Measurements from ENCODE around the gene HES1.
"Not testable (repeated sequence)": the region's sequence is repeated elsewhere in the genome, so short reads cannot be mapped to it uniquely, and the experiment has no call there.

Gene HES1, protein sequence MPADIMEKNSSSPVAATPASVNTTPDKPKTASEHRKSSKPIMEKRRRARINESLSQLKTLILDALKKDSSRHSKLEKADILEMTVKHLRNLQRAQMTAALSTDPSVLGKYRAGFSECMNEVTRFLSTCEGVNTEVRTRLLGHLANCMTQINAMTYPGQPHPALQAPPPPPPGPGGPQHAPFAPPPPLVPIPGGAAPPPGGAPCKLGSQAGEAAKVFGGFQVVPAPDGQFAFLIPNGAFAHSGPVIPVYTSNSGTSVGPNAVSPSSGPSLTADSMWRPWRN

DNA sequence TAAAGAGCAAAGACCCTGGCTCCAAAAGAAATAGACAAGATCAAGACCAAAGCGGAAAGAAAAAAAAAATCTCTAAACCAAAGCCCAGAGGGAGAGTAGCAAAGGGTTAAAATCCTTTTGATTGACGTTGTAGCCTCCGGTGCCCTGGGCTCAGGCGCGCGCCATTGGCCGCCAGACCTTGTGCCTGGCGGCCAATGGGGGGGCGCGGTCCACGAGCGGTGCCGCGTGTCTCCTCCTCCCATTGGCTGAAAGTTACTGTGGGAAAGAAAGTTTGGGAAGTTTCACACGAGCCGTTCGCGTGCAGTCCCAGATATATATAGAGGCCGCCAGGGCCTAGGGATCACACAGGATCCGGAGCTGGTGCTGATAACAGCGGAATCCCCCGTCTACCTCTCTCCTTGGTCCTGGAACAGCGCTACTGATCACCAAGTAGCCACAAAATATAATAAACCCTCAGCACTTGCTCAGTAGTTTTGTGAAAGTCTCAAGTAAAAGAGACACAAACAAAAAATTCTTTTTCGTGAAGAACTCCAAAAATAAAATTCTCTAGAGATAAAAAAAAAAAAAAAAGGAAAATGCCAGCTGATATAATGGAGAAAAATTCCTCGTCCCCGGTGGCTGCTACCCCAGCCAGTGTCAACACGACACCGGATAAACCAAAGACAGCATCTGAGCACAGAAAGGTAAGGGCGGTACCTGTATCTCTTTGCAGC is at the start of gene HES1:
Gene HES1, plus strand, starts transcription at position 343 of the 713 bp plus-strand sequence. Its CDS starts 233 bp downstream, at position 576.
- peak; percentile 65 to 80 for DNase-seq

DNA sequence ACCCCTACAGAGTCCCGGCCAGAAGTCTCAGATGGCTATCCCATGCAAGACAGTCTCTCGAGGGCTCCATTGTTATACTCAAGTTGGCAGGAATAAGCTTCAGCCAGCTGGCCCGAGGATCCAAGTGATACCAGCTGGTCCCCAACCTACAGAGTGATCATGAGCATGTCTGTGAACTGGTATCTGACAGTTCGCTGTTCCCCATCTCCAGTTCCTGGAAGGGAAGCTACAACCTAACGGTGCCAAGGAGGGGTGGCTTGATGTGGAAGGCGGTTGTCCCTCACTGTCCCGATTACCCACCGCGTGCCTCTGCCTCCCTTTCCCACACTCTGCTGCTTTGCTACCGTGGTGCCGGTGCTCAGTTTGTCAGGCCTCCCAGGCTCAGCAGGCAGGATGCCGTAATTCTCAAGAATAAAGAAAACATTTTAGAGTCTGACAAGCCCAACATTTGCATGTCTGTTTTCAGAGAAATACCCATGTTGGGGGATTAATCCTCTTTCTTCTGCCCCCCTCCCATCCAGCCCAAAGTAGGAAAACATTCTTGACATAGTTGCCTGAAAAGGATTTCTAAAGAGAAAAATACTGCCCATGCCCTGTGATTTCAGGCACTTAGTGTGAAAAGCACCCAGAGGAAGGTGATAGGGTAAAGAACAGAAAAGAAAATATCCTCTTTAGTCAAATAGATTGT is 49.4 kb upstream of the HES1 start:
- no peak for DNase-seq

DNA sequence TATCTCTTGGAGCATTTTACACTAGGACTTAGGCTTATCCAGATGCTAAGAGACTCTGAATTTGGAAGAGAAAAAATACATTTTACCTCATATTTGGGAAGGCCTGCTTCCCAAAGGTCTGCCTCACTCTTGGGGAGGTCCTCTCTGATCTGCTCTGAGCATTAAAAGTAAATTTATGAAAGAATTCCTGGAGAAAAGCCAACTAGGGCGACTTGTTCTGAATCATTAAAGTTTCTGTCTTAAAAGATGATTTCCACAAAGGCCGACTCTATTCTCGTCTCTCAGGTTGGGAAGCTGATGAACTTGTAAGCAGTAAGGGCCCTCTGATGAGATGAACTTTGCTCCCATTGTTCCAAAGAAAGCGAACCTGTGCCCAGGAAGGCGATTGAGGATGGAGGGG is 48.7 kb upstream of the HES1 start:
- no peak for DNase-seq

DNA sequence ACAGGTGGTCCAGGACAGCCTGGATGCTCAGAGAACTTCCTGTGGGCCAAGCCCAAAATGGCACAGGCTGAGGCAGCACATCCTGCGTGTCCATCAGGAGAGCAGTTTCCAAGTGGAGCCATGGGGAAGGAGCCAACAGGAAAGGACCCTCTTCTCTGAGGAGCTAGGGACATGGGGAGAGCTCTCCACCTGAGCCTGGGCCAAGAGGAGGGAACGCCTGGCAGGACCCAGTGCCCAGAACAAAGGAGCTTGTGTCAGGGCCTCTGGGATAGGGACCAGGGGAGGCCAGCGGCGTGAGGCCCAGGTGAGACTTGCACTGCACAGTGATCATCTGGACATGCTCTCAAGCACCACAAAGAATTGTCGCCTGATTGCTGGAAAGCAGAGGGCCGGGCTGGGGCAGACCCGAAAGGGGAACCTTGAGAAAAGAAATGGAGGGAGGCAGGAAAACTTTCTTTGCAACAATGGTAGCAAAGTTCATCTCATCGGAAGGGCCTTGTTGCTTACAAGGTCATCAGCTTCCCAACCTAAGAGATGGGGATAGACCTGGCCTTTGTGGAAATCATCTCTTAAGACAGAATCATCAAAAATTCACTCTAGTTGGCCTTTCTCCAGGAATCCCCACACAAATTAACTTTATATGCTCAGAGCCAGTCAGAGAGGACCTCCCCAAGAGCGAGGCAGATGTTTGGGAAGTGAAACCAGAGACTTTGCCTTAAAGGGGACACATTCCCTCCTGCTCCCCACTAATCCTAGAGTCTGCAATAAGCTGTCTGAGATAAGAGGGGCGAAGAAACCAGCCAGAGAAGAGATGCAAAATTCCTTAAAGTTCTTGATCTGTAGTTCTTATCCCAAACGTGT is 47.7 kb upstream of the HES1 start:
- DNase-seq, result no peak

DNA sequence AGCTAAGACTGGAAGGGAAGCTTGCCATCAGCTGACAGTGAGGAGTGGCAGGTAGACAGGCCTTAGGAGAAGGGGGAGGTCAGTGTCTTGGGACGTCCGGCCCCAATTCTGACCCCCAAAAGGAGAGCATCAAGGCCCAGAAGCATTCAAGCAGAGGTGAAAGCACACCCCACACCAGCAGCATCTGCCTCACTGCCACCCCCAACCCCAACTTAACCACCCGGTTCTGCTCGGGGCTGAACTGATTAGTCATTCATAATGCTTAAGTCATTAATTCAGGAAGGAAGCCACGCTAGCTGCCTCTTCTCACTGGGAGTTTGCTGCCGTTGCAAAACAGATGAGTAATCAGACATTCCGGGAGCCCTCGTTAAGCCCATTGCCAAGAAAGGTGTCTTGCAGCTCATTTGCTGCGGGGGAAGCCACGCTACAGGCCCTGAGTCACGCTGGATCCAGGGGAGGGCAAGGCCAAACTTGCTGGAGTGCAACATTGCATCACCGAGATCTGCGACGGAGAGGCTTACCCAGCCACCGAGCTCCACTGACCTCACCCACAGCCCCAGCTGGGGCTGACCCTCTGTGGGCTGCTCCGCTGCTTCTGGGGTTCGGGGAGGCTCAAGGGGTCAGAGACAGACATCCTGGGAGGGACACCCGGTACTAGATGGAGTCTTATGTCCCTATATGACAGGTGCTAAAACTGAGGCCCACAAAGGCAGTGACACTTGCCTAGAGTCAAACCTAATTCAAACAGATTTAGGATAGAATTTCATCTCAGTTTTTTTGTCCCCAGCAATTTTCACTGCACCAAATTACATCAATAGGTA is 46.4 kb upstream of the HES1 start:
- DNase-seq, result peak; percentile 22 to 64

DNA sequence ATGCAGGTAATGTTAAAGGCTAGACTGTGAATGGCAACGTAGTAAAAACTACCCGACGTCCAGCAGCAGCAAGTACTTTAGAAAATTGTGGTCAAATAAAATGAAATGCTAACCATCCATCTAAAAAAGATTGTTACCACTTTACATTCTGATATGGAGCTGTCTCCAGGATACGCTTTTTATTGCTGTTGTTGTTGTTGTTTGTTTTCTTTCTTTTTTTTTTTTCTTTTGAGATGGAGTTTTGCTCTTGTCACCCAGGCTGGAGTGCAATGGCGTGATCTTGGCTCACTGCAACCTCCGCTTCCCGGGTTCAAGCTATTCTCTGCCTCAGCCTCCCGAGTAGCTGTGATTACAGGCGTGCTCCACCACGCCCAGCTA is 45.8 kb upstream of the HES1 start:
- DNase-seq, result not testable (repeated sequence)

DNA sequence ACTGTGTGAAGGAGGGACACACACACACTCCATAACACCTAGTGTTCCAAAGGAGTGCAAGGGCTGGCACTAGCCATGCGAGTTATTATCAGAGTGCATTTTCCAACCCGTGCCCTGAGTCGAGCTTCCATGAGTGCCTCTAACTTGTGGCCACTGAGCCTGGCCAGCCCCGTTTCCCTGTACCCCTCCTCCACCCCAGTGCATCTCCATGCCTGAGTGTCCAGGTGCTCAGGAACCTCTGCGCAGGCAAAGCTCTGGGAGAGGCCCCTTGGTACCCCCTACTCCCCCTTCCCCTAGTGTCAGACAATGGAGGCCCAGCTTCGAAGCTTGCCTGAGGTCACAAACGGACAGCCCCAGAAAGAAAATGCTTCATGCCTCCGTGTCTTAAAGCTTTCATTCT is 45.2 kb upstream of the HES1 start:
- DNase-seq, result no peak

DNA sequence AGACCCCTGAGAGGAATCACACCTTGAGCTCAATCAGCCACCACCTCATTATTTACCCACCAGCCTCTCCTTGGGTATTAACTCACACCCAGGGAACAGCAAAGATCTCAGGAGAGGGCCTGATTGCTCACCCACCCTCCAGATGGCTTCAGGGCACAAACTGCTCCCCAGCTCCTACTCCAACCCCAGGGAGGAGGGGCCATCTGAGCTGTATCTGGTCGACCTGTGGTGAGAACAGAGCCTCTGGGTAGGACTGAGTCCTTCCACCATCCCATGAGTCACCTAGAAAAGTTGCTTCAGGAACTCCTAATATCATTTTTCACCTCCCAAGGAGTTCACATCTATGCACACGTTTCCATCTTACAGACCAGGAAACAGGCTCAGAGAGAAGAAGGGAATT is 44.8 kb upstream of the HES1 start:
- no peak for DNase-seq

DNA sequence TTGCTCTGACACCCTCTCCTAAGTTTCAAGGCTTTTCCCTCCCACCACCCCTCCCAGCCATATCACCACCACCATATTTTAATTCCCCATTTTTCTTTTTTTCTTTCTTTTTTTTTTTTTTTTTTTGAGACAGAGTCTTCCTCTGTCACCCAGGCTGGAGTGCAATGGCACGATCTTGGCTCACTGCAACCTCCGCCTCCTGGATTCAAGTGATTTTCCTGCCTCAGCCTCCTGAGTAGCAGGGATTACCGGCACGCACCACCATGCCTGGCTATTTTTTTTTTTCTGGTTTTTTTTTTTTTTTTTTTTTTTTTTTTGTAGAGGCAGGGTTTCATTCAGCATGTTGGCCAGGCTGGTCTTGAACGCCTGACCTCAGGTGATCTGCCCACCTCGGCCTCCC is 44.1 kb upstream of the HES1 start:
- not testable (repeated sequence) for DNase-seq

DNA sequence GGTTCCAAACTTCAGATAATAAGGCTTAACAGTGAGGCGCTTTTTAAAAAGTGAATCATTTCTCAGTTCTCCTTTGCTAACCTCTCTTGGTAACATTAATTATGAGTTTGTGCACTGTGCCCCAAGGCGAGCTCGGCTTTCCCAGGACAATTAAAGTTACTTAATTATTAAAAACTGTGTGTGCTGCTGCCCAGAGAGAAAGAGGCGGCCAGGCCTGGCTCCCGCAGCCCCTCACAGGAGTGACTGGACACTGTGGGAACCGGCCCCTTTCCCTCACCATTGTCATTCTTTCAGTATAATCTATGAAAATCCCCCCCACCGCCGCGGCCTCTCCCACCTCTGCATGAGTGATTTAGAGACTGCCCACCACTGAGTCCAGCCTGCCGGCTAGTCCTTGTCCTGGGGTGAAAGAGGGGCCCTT is 43.1 kb upstream of the HES1 start:
- DNase-seq, result no peak

DNA sequence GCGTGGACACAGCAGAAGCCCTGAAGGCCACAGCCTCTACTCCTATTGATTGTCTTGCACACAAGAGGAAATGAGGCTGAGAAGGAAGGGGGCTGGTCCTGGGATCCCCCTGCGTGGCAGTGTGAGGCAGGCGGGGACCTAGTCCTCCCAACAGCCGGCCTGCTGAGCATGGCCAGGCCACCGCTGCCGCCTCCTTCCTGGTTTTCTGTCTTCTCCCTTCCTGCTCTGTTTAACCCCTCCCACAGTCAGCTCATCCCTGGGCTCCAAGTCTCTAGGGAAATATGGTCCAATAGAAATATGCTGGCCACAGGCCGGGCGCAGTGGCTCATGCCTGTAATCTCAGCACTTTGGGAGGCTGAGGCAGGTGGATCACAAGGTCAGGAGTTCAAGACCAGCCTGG is 42.1 kb upstream of the HES1 start:
- no peak for DNase-seq

DNA sequence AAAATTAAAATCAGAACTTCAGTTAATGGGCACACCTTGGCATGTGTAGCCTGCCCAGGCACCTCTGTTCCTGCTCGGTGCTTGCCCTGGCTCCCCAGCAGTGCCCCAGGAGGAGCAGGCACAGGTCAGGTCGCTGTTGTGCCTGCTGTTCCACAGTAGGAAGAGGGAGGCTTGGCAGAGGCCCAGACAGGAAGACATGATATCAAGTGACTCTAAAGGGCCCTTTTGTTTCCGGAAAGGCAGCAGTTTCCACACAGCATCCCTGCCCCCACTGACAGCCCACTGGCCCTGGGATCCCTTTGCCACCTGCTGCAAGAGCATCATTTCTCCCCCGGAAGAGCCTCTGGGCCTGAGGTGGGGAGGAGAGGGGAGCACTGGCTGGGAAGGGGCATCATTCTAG is 40.5 kb upstream of the HES1 start:
- peak; percentile 35 to 76 for DNase-seq

DNA sequence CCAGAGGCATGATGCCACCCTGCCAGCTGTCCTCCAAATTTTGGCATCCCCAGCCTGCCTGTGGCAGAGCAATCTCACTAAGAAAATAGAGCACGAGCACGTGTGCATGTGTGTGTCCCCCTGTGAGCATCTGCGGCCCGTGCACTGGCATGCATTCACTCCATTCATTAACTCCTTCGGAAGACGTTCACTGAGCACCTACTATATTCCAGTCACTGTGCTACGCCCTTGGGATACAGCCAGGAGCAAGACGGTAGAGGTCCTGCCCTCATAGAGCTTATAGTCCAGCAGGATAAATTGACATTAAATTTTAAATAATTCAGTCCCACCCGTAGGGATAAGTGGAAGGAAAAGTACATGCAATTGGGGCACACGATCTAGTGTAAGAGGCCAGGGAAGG is 40.0 kb upstream of the HES1 start:
- DNase-seq, result no peak

DNA sequence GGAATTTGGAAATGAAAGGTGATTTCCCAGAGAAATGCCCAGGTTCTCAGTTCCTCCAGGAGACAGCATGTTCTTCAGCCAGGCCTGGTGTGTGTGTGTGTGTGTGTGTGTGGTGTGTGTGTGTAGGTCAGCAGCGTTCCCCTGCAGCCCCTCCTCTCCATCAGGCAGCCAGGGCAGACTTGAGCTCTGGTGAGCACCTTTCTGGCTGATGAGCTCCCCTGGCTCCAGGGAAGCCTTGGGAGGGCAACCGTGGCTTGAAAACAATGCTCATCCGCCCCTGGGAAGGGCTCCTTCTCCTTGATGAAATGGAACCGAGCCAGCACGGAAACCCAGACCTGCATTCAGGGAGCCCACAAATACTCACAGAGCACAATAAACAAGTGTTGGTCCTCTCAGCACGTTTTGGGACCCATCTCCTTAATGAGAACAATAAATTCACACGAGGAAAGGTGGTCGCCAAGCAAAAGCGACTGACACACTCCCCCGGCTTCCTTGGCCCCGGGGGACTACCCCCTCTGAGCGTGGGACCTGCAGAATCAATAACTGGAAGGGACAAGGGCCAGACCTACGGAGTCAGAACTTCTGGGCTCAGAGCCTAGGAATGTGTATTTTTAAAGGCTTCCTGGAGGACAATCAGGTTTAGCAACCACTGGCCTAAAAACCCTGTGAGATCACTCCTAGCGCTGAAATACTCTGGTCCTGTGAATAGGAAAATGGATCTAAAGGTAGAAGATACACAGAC is 38.6 kb upstream of the HES1 start:
- no peak for DNase-seq

DNA sequence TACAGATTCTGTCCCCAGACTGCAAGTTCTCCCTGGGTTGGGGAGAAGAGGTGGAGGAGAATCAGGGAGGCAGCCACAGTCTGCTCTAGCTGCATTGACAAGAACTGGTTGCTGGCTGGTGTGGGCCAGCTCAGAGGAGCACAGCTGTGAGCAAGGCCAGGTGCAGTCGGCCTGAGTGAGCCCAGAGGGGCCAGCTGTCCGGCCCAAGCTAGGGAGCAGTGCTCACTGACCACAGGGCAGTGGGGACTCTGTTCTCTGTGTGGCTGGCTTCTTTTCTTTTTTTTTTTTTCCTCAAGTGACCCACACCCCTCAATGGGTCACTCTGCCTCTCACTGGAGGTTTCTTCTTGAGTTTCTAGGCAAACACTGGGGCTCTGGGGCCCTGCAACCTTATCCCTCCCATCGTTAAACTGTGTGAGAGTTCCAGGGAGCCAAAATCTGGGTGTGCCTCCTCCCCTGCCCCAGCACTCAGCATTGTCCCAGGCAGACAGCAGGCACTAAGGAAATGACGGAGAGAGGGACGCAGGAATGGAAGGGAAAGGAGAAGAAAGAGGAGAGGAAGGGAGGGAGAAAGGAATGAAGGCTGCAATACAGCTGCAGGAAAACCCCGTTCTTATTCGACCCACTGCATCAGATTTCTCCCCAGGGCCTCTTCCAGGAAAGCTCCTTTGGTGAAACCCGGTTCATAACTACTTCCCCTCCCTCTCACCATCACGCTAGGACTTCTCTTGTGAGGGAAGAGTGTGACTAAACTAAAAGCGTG is 37.7 kb upstream of the HES1 start:
- DNase-seq, result no peak

DNA sequence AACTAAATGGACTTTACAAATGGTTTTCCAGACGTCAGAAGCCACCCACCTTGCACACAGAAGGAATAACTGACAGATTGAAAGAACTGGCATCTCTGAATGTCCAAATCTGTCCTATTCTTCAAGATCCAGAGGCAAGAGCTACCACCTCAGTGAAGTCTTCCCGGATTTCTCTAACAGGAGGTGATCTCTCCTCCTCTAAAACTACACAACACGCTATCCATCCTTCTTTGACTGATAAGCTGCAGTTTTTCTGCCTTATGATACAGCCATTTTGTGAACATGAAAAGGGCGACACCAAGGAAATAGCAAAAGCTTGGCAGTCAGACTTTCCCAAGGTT is 37.1 kb upstream of the HES1 start:
- no peak for DNase-seq

DNA sequence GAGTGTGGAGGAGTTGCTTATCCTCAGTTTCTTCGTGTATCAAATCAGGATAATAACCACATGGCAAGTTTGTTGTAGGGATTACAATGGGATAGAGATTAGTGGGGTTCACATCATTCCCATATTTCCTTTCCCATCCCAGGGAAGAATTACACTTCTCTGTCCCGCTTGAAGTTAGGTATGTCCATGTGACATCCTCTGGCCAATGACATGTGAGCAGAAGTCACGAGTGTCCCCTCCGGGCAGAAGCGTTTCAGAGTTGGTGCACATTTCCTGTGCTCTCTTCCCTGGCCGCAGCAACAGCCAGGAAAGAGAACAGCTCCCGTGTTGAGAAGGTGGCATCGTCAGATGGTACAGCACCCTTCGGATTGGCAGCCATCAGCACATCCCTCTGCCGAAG is 36.7 kb upstream of the HES1 start:
- no peak for DNase-seq

DNA sequence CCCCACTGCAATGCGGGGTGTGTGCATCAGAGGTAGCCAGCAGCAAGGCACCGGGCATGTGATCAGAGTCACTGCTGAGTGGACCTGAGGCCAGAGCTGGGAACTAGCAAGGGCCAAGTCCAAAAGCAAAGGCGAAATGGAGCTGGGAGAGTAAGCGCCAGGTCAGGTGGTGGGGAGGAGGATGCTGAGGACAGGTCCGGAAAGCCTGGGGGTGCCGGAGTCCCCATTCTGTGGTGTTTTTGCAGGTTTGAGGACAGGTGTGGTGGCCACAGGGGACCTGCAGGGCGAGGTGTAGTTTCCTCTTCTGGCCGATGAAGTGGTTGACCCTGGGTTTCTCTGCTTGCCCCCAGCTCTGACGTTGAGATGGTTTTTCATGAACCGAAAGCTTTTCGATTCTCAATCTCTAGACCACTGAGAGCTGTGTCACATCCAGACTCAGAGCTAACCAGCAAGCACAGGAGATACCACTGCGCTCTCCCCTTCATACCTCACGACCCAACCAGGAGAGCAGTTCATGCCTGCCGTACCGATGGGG is 35.0 kb upstream of the HES1 start:
- no peak for DNase-seq

DNA sequence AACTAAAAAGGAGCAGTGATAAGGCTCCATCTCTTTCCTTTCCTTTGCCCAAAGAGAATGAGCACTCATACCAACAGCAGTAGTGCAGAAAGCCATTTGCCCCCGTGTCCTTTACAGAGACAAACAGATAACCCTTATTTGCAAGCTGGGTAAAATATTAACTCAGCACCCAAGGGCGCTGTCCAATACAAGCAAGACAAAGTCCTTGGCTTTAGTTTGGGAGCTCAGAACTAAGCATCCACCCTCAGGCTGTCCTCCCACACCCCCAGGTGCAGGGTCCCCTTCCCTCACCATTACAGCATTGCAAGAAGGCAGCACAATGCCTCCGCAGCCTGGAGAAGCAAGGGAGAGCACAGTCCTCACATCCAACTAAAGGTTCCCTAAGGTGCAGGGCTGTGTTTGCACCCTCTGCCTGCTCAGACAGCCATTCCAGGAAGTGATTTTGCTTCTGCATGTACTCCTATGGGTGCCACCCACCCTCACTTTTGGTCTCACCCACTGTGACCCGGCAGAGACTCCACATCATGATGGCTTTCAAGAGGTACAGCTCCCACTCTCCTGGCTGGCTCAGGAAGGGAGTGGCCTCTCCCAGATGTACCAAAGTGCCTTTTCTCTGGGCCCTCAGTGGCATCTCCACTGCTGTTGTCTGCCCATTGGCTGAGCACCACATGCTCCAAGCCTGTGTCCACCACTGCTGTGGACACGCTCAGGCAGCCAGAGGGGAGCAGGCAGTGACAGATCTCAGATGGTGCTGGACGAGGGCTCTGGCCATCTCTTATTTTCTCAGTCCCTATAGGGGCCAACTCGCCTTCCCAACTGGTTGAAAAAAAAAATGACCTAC is 34.1 kb upstream of the HES1 start:
- no peak for DNase-seq

DNA sequence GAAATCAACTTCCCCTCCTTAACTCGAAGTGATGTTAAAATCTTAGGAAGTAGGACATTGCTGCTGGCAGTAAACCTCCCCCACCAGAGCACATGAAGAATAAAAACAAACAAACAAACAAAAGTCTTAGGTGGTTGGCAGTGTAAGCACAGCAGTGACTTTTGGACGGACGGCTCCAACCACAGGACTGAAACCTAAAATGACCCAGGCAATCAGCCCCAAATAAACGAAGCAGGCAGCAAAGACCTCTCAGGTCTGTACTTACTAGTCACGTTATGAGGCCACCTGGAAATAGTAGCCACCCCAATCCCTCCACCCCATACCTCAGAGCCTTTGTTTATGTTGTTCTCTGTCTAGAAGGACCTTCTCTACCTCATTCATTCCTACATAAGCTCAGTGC is 33.5 kb upstream of the HES1 start:
- DNase-seq, result no peak
